Activated gamma-delta T cell treated with anti-CD3 and anti-CD28 coated beads, Interleukin-2, amount 50 U/mL, for 16 hours (primary cell): ENCODE measurements around the gene DUOX1.

Experiments
- DNase-seq: peaks from one replicate; pipeline ENCODE4 v3.0.0-alpha.2; 2020; ENCODE audit warnings: low read depth

DUOX1 gene

GRCh38 chr15:45106002-45106790 lies 23.6 kb upstream of the DUOX1 start:
- DNase-seq = no peak

DNA sequence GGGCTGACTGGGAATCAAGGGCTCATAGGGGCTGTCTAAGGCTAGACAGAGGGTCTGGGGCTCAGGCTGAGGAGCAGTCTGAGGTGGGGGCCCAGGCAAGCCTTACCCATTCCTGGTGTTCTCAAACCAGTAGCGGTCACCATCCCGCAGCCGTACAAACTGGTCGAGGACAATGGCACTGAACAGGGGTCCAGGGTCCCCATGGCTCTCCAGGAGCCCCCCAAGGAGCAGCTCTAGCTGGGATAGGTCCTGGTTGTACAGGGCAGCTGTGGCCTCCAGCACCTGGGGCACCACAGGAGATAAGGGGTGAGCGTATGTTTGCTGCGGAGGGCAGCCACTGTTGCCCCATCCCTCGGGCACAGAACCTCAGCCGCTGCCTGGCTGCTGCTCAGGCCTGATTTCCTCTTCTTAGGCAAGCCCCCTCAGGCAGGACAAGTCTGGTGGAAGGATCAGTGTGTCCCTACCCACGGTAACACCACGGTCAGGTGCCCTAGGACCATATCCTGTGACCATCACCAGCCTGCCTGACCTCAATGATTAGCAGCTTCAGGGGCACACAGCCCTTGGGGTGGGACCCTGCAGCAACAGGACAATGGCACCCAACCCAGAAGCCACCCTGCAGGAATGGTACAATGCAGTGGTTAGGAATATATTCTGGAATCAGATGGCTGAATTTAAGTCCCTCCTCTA lies 21.7 kb upstream of the DUOX1 start:
- no peak for DNase-seq

DNA sequence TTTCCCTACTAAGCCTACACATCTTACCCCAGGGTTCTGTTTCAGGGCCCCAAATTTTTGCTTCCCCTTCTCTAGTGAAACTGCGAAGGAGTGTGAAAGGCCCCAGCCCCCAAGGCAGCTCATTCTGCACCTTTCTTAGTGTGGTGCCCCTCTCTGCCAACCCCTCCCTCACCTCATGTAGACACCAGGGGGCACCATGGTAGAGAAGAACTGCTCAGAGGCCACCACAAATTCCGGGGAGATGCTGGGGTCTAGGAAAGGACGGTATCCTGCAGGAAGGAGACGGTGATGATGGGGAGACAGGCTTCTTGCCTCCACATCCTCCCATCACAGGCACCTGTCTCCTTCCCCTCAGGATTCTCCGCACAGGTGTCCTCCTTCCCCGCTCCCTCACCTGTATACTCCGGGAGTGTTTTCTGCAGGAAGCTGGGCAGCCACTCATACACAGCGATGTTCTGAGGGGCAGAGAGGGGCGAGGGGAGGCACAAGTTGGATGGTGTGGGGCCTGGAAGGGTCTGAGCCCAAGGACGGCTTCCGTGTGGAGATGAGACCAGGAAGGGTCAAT lies 19.5 kb upstream of the DUOX1 start:
- no peak for DNase-seq

- no peak for DNase-seq
Measured at GRCh38 chr15:45111390-45112142, 18.2 kb upstream of the DUOX1 start.

- no peak for DNase-seq
Measured at GRCh38 chr15:45112143-45112590, 17.6 kb upstream of the DUOX1 start.

DNA sequence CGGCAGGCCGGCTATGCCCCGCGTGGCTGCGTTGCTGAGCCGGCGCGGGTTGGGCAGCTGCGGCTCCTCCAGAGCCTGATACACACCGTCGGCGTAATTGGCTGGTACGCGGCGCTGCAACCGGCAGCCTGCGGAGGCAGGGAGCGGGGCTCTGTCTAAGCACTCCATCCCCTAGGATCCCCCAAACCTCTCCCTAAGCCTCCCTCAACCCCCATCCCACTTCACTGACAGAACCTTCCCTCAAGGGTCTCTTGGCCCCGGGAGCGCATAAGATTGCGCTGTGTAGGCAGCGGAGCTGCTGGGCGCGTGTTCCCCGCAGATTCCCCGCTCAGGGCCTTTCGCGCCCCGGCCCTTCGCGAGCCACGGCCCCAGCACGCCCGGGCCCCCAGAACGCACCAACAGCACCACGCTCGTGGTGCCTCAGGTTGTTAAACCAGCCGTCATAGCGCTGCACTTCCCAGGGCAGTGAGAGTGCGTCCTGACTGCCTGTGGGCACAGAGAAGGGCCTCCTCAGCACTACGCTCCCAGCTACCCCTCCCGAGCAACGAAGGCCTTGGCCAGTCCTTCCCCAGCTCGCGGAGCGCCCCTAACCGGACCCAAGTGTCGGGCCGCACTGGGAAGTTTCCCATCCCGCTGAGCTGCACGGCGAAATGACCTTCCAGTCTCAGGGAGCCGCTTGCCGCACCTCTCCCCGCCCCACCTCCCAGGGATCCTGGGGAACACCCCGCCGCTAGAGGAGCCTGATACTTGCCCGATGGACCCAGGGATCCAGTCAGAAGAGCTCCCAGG lies 17.0 kb upstream of the DUOX1 start:
- no peak for DNase-seq

- DNase-seq = no peak
Measured at GRCh38 chr15:45113380-45113990, 16.3 kb upstream of the DUOX1 start.

GRCh38 chr15:45114076-45114750 lies 15.6 kb upstream of the DUOX1 start, which contains the start of the genes DUOX2 and DUOXA2:
Gene DUOX2 (minus strand): TSS chr15:45114172. CDS start chr15:45113411, 761 bp downstream.
Gene DUOXA2 (plus strand): TSS chr15:45114326. CDS start chr15:45114606, 280 bp downstream.
- no peak for DNase-seq

- no peak for DNase-seq
Measured at GRCh38 chr15:45114751-45115085, 15.1 kb upstream of the DUOX1 start.

- DNase-seq = no peak
Measured at GRCh38 chr15:45115312-45115820, 14.4 kb upstream of the DUOX1 start.

- DNase-seq = no peak
Measured at GRCh38 chr15:45116006-45116481, 13.8 kb upstream of the DUOX1 start.

GRCh38 chr15:45116482-45117307 lies 13.1 kb upstream of the DUOX1 start:
- DNase-seq = no peak

GRCh38 chr15:45117308-45118130 lies 12.3 kb upstream of the DUOX1 start:
- DNase-seq = no peak

DNA sequence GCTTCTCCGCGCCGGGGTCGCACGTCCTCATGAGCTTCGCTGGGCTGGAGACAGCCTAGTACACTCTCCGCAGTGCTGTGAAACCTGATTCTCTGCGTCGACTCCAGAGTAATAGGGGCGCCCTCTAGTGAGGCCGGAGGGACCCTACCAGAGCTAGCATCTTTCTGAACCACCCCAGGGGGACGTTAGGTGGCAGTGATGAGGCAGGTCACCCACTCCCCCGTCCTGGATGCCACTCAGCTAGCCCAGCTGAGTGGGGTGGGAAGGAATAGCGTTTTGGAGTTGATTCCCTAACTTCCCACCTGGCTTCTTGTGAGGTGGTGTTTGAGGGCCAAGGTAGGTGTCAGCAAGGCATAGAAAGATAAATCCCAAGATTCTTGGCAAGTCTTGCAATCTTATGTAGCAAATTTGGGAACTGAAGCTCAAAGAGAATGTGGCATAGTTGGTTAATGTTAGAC lies 11.6 kb upstream of the DUOX1 start:
- DNase-seq = peak; percentile 74

DNA sequence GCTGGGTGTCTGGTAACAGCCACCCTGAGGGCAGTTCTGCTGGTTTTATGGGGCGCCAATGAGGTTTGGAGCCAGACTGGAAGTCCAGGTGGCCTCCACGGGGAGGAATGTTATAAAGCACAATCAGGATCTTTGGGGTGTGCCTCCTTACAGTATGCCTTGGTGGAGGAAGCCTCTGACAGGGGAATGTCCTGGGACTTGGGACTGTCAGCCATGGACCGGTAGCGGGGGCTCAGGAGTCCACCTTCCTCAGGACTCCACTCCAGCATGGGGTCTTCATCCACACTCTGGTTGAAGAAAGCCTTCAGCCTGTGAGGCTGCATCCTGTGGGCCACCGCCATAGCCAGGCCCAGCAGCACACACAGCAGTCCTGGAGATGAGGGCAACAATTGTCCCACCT lies 10.8 kb upstream of the DUOX1 start:
- no peak for DNase-seq

DNA sequence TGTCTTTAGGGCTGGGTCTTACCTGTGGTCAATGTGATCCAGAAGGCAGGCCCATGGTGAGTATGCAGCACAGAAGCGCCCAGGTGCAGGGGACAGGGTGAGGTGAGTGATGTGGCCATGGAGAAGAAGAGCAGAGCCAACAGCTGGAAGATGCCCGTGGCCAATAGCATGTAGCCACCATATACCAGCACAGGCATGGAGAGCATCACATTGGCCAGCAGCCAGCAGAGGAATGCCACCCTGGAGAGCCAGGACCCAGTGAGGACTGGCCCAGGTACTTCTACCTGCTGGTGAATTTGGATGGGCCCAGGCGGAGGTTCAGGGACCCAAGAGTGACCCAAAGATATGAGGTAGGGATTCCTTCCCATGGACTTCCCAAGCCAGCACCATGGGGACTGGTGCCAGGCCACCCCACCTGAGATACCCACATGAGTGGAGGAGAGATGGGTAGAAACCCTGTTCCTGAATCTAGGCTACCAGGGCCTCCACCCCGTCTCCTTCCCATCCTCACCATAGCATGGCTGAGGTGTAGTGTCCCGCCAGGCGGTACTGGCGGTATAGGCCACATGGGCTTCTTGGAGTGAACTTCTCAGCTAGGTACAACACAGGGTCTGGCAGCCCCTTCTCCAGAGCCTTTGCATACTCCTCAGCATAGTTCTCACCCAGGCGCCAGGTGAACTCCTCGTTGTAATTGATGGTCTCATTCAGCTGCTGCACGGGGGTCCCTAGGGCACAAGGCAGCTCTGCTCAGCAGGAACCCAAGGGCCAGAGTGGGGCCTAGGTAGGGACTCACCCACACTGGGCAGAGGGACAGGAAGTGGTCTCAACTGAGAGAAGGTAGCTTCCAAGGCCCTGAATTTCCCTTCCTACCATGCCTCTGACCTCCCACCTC lies 9.5 kb upstream of the DUOX1 start:
- no peak for DNase-seq

GRCh38 chr15:45121020-45121419 lies 8.8 kb upstream of the DUOX1 start:
- DNase-seq = no peak
